GM18517 (cell line): ENCODE data around the gene CD1C.
"Not testable (repeated sequence)": the region's sequence is repeated elsewhere in the genome, so short reads cannot be mapped to it uniquely, and the experiment has no call there.

ENCODE experiments used
- ATAC-seq: cut with Tn5 transposase; IDR thresholded peaks from one replicate; pipeline ENCODE4 v1.9.1; 2021; ENCODE audit warnings: mild to moderate bottlenecking, moderate library complexity; ENCODE audit not compliant: unreplicated experiment

CD1C gene

GRCh38 chr1:158327481-158327880 is 37.8 kb downstream of the CD1C start:
- no peak for ATAC-seq

GRCh38 chr1:158328426-158328825 is 38.7 kb downstream of the CD1C start:
- no peak for ATAC-seq

- ATAC-seq: no peak
Measured at GRCh38 chr1:158329300-158329699, 39.6 kb downstream of the CD1C start.

- ATAC-seq: no peak
Measured at GRCh38 chr1:158329733-158330132, 40.0 kb downstream of the CD1C start.

GRCh38 chr1:158330391-158331105 is 40.8 kb downstream of the CD1C start:
- no peak for ATAC-seq

GRCh38 chr1:158331106-158331425 is 41.3 kb downstream of the CD1C start:
- no peak for ATAC-seq

GRCh38 chr1:158331481-158332150 is 41.9 kb downstream of the CD1C start, which contains the start of gene CD1B:
CD1B (minus strand) TSS chr1:158331531; CDS start chr1:158331423, 108 bp downstream.
- ATAC-seq: no peak

- ATAC-seq: no peak
Measured at GRCh38 chr1:158333405-158334155, 43.9 kb downstream of the CD1C start.

- no peak for ATAC-seq
Measured at GRCh38 chr1:158334526-158335212, 44.9 kb downstream of the CD1C start.

GRCh38 chr1:158335213-158335532 is 45.5 kb downstream of the CD1C start:
- no peak for ATAC-seq

GRCh38 chr1:158336413-158336812 is 46.7 kb downstream of the CD1C start:
- not testable (repeated sequence) for ATAC-seq
